Glutamatergic neuron (in vitro differentiated cells): Measurements from ENCODE around the gene STK24. TPM values are rescaled to one million over a fixed set of nuclear protein-coding genes. Genes with fewer than 3 reads are reported as not detected.

ENCODE experiments used
- DNase-seq: peaks from one replicate; pipeline ENCODE4 v3.0.0; 2022
- H3K27ac Mint-ChIP-seq: one replicate; pipeline ENCODE4 v1.8.0; 2020; ENCODE audit warnings: mild to moderate bottlenecking, mixed read lengths, inconsistent platforms; ENCODE audit not compliant: unreplicated experiment
- H3K27me3 Mint-ChIP-seq: one replicate; pipeline ENCODE4 v1.8.0; 2020; ENCODE audit warnings: mild to moderate bottlenecking, moderate library complexity, mixed read lengths, inconsistent platforms; ENCODE audit not compliant: unreplicated experiment
- H3K36me3 Mint-ChIP-seq: one replicate; pipeline ENCODE4 v1.8.0; 2020; ENCODE audit warnings: mild to moderate bottlenecking, mixed read lengths, inconsistent platforms; ENCODE audit not compliant: unreplicated experiment
- H3K4me1 Mint-ChIP-seq: one replicate; pipeline ENCODE4 v1.8.0; 2020; ENCODE audit warnings: mild to moderate bottlenecking, low read depth, mixed read lengths, inconsistent platforms; ENCODE audit not compliant: unreplicated experiment
- H3K4me3 Mint-ChIP-seq: one replicate; pipeline ENCODE4 v1.8.0; 2020; ENCODE audit warnings: mild to moderate bottlenecking, mixed read lengths, inconsistent platforms; ENCODE audit not compliant: unreplicated experiment
- H3K9me3 Mint-ChIP-seq: one replicate; pipeline ENCODE4 v1.8.0; 2020; ENCODE audit warnings: mild to moderate bottlenecking, moderate library complexity, mixed read lengths, inconsistent platforms; ENCODE audit not compliant: unreplicated experiment
- CTCF ChIP-seq: fragments of 200-600 bp; sonication (generic); IDR thresholded peaks from one replicate; pipeline ENCODE4 v1.5.0; 2021; ENCODE audit not compliant: partially characterized antibody, unreplicated experiment
- total RNA-seq: library from RNA; stranded (reverse); fragmentation: NEBNext Ultra II Directional; extraction: Animal tissue kit (Norgen Biotek cat#: 25700); gene quantifications from one replicate; pipeline ENCODE4 v1.2.1, GENCODE V29; 2021; ENCODE audit not compliant: unreplicated experiment

STK24 gene
- total RNA-seq, 1 donor from 2014 or later: 188 TPM

- DNase-seq: no peak
- Mint-ChIP-seq H3K9me3 (peaks cover 23% of the 10 kb centered on the region), H3K27ac (no peak overlapping the region), H3K36me3 (no peaks in the 10 kb centered on the region), H3K27me3 (peaks cover 15% of the 10 kb centered on the region), H3K4me1 (peaks cover 34% of the 10 kb centered on the region), H3K4me3 (no peak overlapping the region)
- TF ChIP-seq CTCF: no peak
Observed at GRCh38 chr13:98459171-98459681, 117.7 kb downstream of the STK24 start.

GRCh38 chr13:98458431-98458830 lies 118.5 kb downstream of the STK24 start:
- Mint-ChIP-seq H3K4me3 (no peak overlapping the region), H3K36me3 (no peaks in the 10 kb centered on the region), H3K27ac (no peak overlapping the region), H3K9me3 (peaks cover 21% of the 10 kb centered on the region), H3K27me3 (peaks cover 15% of the 10 kb centered on the region), H3K4me1 (peaks cover 33% of the 10 kb centered on the region)
- DNase-seq: no peak
- TF ChIP-seq CTCF: no peak

GRCh38 chr13:98457053-98457452 lies 119.9 kb downstream of the STK24 start:
- DNase-seq: no peak
- Mint-ChIP-seq H3K4me1 (peaks cover 27% of the 10 kb centered on the region), H3K4me3 (no peak overlapping the region), H3K27ac (peak overlapping the region; percentile 68), H3K27me3 (peaks cover 7% of the 10 kb centered on the region), H3K9me3 (peaks cover 18% of the 10 kb centered on the region), H3K36me3 (no peaks in the 10 kb centered on the region)
- TF ChIP-seq CTCF: no peak

- Mint-ChIP-seq H3K4me1 (peaks cover 30% of the 10 kb centered on the region), H3K9me3 (peaks cover 24% of the 10 kb centered on the region), H3K27me3 (peaks cover 12% of the 10 kb centered on the region), H3K27ac (no peak overlapping the region), H3K36me3 (no peaks in the 10 kb centered on the region), H3K4me3 (no peak overlapping the region)
- no peak for TF ChIP-seq CTCF
- no peak for DNase-seq
Observed at GRCh38 chr13:98456413-98456845, 120.5 kb downstream of the STK24 start.

- Mint-ChIP-seq H3K27ac (peak overlapping the region; percentile 2), H3K4me1 (peaks cover 32% of the 10 kb centered on the region), H3K36me3 (no peaks in the 10 kb centered on the region), H3K4me3 (no peak overlapping the region), H3K27me3 (peaks cover 10% of the 10 kb centered on the region), H3K9me3 (peaks cover 31% of the 10 kb centered on the region)
- DNase-seq: no peak
- no peak for TF ChIP-seq CTCF
Observed at GRCh38 chr13:98454389-98454881, 122.5 kb downstream of the STK24 start.
